Tibial nerve (tissue), 3 donors: ENCODE data around the gene ZBTB20.

Experiments used
- CTCF ChIP-seq, 5 experiments: fragments of 200-600 bp in 3 of 5; fragments of 450-650 bp in 2 of 5; sonication (generic) in 3 of 5; IDR thresholded peaks; one replicate each; pipeline ENCODE4 v1.5.1; 2016 to 2019; ENCODE audit warnings: antibody characterized with exemption in 5 of 5, mild to moderate bottlenecking in 3 of 5, moderate library complexity in 2 of 5
- POLR2A ChIP-seq, 2 donors: fragments of 450-650 bp; IDR thresholded peaks; one replicate each; pipeline ENCODE4 v1.6.1; 2017; ENCODE audit warnings: antibody characterized with exemption in 2 of 2, mild to moderate bottlenecking in 2 of 2, moderate library complexity in 2 of 2

- TF ChIP-seq CTCF (IDR thresholded peaks at IDR 0.05) (no peak), POLR2A (IDR thresholded peaks at IDR 0.05) (no peak)
Observed at GRCh38 chr3:114899186-114899931, 247.7 kb downstream of the ZBTB20 start.
